Activated T-cell treated with anti-CD3 and anti-CD28 coated beads for 1 hour (primary cell): ENCODE data around the gene NLRC3.

Experiments
- DNase-seq: peaks from one replicate; pipeline ENCODE4 v3.0.0-alpha.2; 2020; ENCODE audit warnings: low read depth

Gene NLRC3

GRCh38 chr16:3597226-3597625 is 20.0 kb upstream of the NLRC3 start:
- no peak for DNase-seq

GRCh38 chr16:3596101-3596861 is 19.1 kb upstream of the NLRC3 start:
- no peak for DNase-seq

- DNase-seq: no peak
Measured at GRCh38 chr16:3595521-3596021, 18.4 kb upstream of the NLRC3 start.

- DNase-seq: no peak
Measured at GRCh38 chr16:3595110-3595486, 17.9 kb upstream of the NLRC3 start.

- DNase-seq: no peak
Measured at GRCh38 chr16:3594316-3595109, 17.3 kb upstream of the NLRC3 start.

- DNase-seq: no peak
Measured at GRCh38 chr16:3592559-3592958, 15.4 kb upstream of the NLRC3 start.

GRCh38 chr16:3591991-3592390 is 14.8 kb upstream of the NLRC3 start:
- DNase-seq: no peak

- no peak for DNase-seq
Measured at GRCh38 chr16:3591436-3591803, 14.2 kb upstream of the NLRC3 start.

- no peak for DNase-seq
Measured at GRCh38 chr16:3590736-3591435, 13.7 kb upstream of the NLRC3 start.

- no peak for DNase-seq
Measured at GRCh38 chr16:3589991-3590701, 12.9 kb upstream of the NLRC3 start.

- DNase-seq: no peak
Measured at GRCh38 chr16:3589441-3589921, 12.3 kb upstream of the NLRC3 start.

- no peak for DNase-seq
Measured at GRCh38 chr16:3589001-3589400, 11.8 kb upstream of the NLRC3 start.

- DNase-seq: no peak
Measured at GRCh38 chr16:3587547-3588110, 10.4 kb upstream of the NLRC3 start.

GRCh38 chr16:3584412-3584811 is 7.2 kb upstream of the NLRC3 start:
- DNase-seq: no peak

GRCh38 chr16:3583303-3584038 is 6.3 kb upstream of the NLRC3 start:
- no peak for DNase-seq

- no peak for DNase-seq
Measured at GRCh38 chr16:3582276-3583165, 5.3 kb upstream of the NLRC3 start.

GRCh38 chr16:3581392-3581791 is 4.2 kb upstream of the NLRC3 start:
- no peak for DNase-seq

- DNase-seq: no peak
Measured at GRCh38 chr16:3580686-3581085, 3.5 kb upstream of the NLRC3 start.

GRCh38 chr16:3580251-3580651 is 3.0 kb upstream of the NLRC3 start:
- DNase-seq: no peak

GRCh38 chr16:3579776-3580175 is 2.6 kb upstream of the NLRC3 start:
- DNase-seq: no peak
